Peyer's patch (tissue), 4 donors: ENCODE measurements around the gene MAPK10. TPM values are rescaled to one million over a fixed set of nuclear protein-coding genes. Genes with fewer than 3 reads are reported as not detected.

Source experiments
- DNase-seq, 3 donors: peaks; one replicate each; pipeline ENCODE4 v3.0.0-alpha.2; 2017 to 2019
- H3K27ac ChIP-seq, 4 donors: fragments of 200-600 bp; sonication (generic); one replicate each; pipeline ENCODE4 v1.5.1; 2016 to 2019
- H3K27me3 ChIP-seq, 2 donors: fragments of 200-600 bp; sonication (generic); one replicate each; pipeline ENCODE4 v1.5.1; 2019
- H3K36me3 ChIP-seq, 3 donors: fragments of 200-600 bp; sonication (generic); one replicate each; pipeline ENCODE4 v1.5.1; 2016 to 2019
- H3K4me1 ChIP-seq, 4 donors: fragments of 200-600 bp; sonication (generic); one replicate each; pipeline ENCODE4 v1.5.1; 2016 to 2019
- H3K4me3 ChIP-seq, 4 donors: fragments of 200-600 bp; sonication (generic); 1 replicate in 3 of 4; 2 replicates in 1 of 4; pipeline ENCODE4 v1.5.1; 2016 to 2019; ENCODE audit warnings: mild to moderate bottlenecking in 1 of 4
- H3K9me3 ChIP-seq, 4 donors: fragments of 200-600 bp; sonication (generic); one replicate each; pipeline ENCODE4 v1.5.1; 2016 to 2019; ENCODE audit warnings: mild to moderate bottlenecking in 1 of 4
- CTCF ChIP-seq, 6 experiments: fragments of 450-650 bp in 4 of 6; fragments of 200-600 bp in 2 of 6; sonication (generic) in 1 of 6; IDR thresholded peaks; one replicate each; pipeline ENCODE4 v1.5.1; 2017 to 2019; ENCODE audit warnings: antibody characterized with exemption in 6 of 6, mild to moderate bottlenecking in 3 of 6, moderate library complexity in 1 of 6
- POLR2A ChIP-seq, 2 donors: fragments of 450-650 bp; IDR thresholded peaks; one replicate each; pipeline ENCODE4 v1.5.1; 2017; ENCODE audit warnings: antibody characterized with exemption in 2 of 2, mild to moderate bottlenecking in 2 of 2, moderate library complexity in 2 of 2
- total RNA-seq, 4 donors: library from RNA; depleted of rRNA; stranded (reverse); fragments of >200 nt; gene quantifications; one replicate each; pipeline ENCODE4 v1.1.0, GENCODE V29; 2016

The MAPK10 gene
- total RNA-seq, 4 donors from 2014 or later: 1.8 to 35.5 (median 7.3) TPM

DNA sequence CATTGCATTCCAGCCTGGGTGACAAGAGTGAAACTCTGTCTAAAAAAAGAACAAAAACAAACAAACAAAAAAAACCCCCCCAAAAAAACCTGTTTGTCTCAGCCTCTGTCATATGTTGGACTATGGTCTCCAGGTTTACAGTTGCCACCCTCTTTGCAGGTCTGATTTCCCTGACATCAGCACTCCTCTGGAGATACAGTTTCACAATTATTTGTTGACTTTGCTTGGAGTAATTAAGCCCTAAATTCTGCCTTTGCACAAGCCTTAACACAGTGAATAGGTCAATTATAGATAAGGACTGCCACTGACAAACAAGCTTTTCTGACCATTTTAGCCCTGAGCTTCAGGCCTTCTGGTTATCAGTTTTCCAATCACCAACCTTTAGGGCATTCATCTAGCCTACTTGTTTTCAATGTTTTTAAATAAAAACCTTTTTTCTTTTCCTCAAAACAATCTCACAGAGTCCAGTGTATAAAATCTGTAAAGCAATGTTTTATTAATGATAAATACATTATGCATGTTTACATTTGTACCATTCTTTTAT lies 20.4 kb upstream of the MAPK10 start:
- H3K4me1 ChIP-seq: peaks cover 0 to 6% (median 0%) of the 10 kb centered on the region in 4 donors
- no peak for TF ChIP-seq CTCF (IDR thresholded peaks at IDR 0.05)
- no peak for TF ChIP-seq POLR2A (IDR thresholded peaks at IDR 0.05)
- H3K27me3 ChIP-seq: no peaks in the 10 kb centered on the region
- H3K36me3 ChIP-seq: no peaks in the 10 kb centered on the region
- H3K4me3 ChIP-seq: no peak overlapping the region
- no peaks in the 10 kb centered on the region for H3K9me3 ChIP-seq
- no peak for DNase-seq
- no peak overlapping the region for H3K27ac ChIP-seq

DNA sequence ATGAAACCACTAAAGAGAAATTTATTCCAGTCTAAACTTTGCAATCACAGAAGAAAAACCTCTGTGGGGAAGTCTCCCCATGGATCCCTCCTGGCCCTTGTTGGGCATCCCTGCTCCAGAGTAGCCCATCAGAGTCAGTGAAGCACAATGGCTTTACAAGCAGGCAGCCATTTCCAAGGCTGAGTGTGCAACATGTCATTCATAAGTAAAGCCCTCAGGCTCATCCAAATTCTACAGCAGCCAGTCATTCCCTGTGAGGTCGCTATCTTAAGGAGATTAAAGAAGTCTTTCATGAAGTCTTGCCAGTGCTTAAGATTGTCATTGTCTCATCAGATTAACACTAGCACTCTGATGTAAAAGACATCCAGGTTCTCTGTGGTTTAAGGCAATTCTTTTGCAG lies 17.0 kb upstream of the MAPK10 start:
- H3K9me3 ChIP-seq: no peaks in the 10 kb centered on the region
- H3K4me1 ChIP-seq: peaks cover 0 to 6% (median 0%) of the 10 kb centered on the region in 4 donors
- H3K27me3 ChIP-seq: no peaks in the 10 kb centered on the region
- no peak overlapping the region for H3K4me3 ChIP-seq
- no peaks in the 10 kb centered on the region for H3K36me3 ChIP-seq
- no peak overlapping the region for H3K27ac ChIP-seq
- no peak for TF ChIP-seq POLR2A (IDR thresholded peaks at IDR 0.05)
- TF ChIP-seq CTCF (IDR thresholded peaks at IDR 0.05): no peak
- no peak for DNase-seq

- no peak overlapping the region for H3K27ac ChIP-seq
- TF ChIP-seq POLR2A (IDR thresholded peaks at IDR 0.05) (no peak), CTCF (IDR thresholded peaks at IDR 0.05) (no peak)
- H3K27me3 ChIP-seq: no peaks in the 10 kb centered on the region
- H3K36me3 ChIP-seq: no peaks in the 10 kb centered on the region
- no peak overlapping the region for H3K4me3 ChIP-seq
- DNase-seq: no peak
- H3K9me3 ChIP-seq: no peaks in the 10 kb centered on the region
- no peaks in the 10 kb centered on the region for H3K4me1 ChIP-seq
Measured at GRCh38 chr4:86368433-86368832, 8.6 kb upstream of the MAPK10 start.

GRCh38 chr4:86367577-86367976 lies 7.7 kb upstream of the MAPK10 start:
- no peak for TF ChIP-seq CTCF (IDR thresholded peaks at IDR 0.05)
- TF ChIP-seq POLR2A (IDR thresholded peaks at IDR 0.05): no peak
- H3K4me3 ChIP-seq: no peak overlapping the region
- no peaks in the 10 kb centered on the region for H3K4me1 ChIP-seq
- H3K36me3 ChIP-seq: no peaks in the 10 kb centered on the region
- H3K9me3 ChIP-seq: no peaks in the 10 kb centered on the region
- no peak overlapping the region for H3K27ac ChIP-seq
- DNase-seq: no peak
- no peaks in the 10 kb centered on the region for H3K27me3 ChIP-seq

- no peak for TF ChIP-seq CTCF (IDR thresholded peaks at IDR 0.05)
- no peak for TF ChIP-seq POLR2A (IDR thresholded peaks at IDR 0.05)
- H3K4me1 ChIP-seq: no peaks in the 10 kb centered on the region
- no peaks in the 10 kb centered on the region for H3K27me3 ChIP-seq
- no peaks in the 10 kb centered on the region for H3K9me3 ChIP-seq
- DNase-seq: no peak
- H3K36me3 ChIP-seq: no peaks in the 10 kb centered on the region
- no peak overlapping the region for H3K4me3 ChIP-seq
- no peak overlapping the region for H3K27ac ChIP-seq
Measured at GRCh38 chr4:86366920-86367319, 7.1 kb upstream of the MAPK10 start.

- Histone ChIP-seq H3K4me1 (no peaks in the 10 kb centered on the region), H3K4me3 (no peak overlapping the region), H3K9me3 (no peaks in the 10 kb centered on the region), H3K27ac (no peak overlapping the region), H3K27me3 (no peaks in the 10 kb centered on the region), H3K36me3 (no peaks in the 10 kb centered on the region)
- no peak for TF ChIP-seq POLR2A (IDR thresholded peaks at IDR 0.05)
- TF ChIP-seq CTCF (IDR thresholded peaks at IDR 0.05): no peak
- DNase-seq: no peak
Measured at GRCh38 chr4:86362510-86362909, 2.7 kb upstream of the MAPK10 start.
